GM12878 (cell line): Measurements from ENCODE around the gene RALGAPA1. TPM values are rescaled to one million over a fixed set of nuclear protein-coding genes. Genes with fewer than 3 reads are reported as not detected.

Experiments
- ATAC-seq: fragments of 200-7000 bp; cut with Tn5 transposase; 3 replicates; pipeline ENCODE4 v1.9.1; 2020; ENCODE audit warnings: mild to moderate bottlenecking, moderate library complexity
- BruUV-seq: library from RNA; stranded (reverse); fragments of 400-500 nt; replicated peaks from 2 replicates; lab custom pipeline; 2021; lab: Mats Ljungman, UMichigan
- CTCF ChIA-PET: fragments of 300-600 bp; sonication (Branson Sonifier 250); formaldehyde crosslinking; extraction: SDS; loops from one replicate; lab custom pipeline; 2021; ENCODE audit warnings: inconsistent platforms; lab: Yijun Ruan, JAX
- POLR2A ChIA-PET: fragments of 350-600 bp; formaldehyde crosslinking; extraction: SDS; loops from one replicate; lab custom pipeline; 2021; ENCODE audit warnings: inconsistent platforms; lab: Charles Lee
- RAD21 ChIA-PET: fragments of 300-600 bp; sonication (Branson Sonifier 250); formaldehyde crosslinking; loops from one replicate; lab custom pipeline; 2023; ENCODE audit warnings: antibody characterized with exemption; ENCODE audit not compliant: unreplicated experiment; lab: Charles Lee
- SMC1A ChIA-PET: fragments of 300-600 bp; sonication (Branson Sonifier 250); formaldehyde crosslinking; loops from one replicate; lab custom pipeline; 2023; ENCODE audit not compliant: unreplicated experiment, uncharacterized antibody; lab: Charles Lee
- DNase-seq: peaks from one replicate; pipeline ENCODE4 v3.0.0-alpha.2; 2011; ENCODE audit warnings: low read depth, low spot score
- FAIRE-seq: peaks from 3 replicates; lab custom pipeline; 2011; peaks lifted over from hg19 to GRCh38; lab: Jason Lieb, UNC
- H2AFZ ChIP-seq: 2 replicates; pipeline ENCODE4 v1.6.0; 2011; ENCODE audit warnings: low read depth, low read length, control low read depth; ENCODE audit not compliant: control insufficient read depth
- H3K27ac ChIP-seq: 2 replicates; pipeline ENCODE4 v1.5.1; 2011; ENCODE audit warnings: control low read depth; ENCODE audit not compliant: control insufficient read depth, insufficient read depth
- H3K27me3 ChIP-seq, 2 experiments: replicated peaks in 1 of 2; 2 replicates each; pipeline versions ENCODE4 v1.6.0 to v1.6.1; 2011; ENCODE audit warnings: low read length in 1 of 2; ENCODE audit not compliant: control insufficient read depth in 2 of 2, insufficient read depth in 2 of 2
- H3K36me3 ChIP-seq, 2 experiments: 2 replicates each; pipeline ENCODE4 v1.5.1; 2011; ENCODE audit warnings: low read length in 1 of 2; ENCODE audit not compliant: control insufficient read depth in 2 of 2, insufficient read depth in 2 of 2
- H3K4me1 ChIP-seq: 2 replicates; pipeline ENCODE4 v1.6.1; 2011; ENCODE audit warnings: mild to moderate bottlenecking, low read length, moderate library complexity, mixed read lengths; ENCODE audit not compliant: control insufficient read depth, insufficient read depth
- H3K4me2 ChIP-seq: 2 replicates; pipeline ENCODE4 v1.6.0; 2011; ENCODE audit warnings: control low read depth; ENCODE audit not compliant: control insufficient read depth, insufficient read depth
- H3K4me3 ChIP-seq: fragments of 200-600 bp; sonication (generic); 2 replicates; pipeline ENCODE4 v1.5.1; 2016
- H3K79me2 ChIP-seq: 2 replicates; pipeline ENCODE4 v1.6.0; 2011; ENCODE audit warnings: low read length; ENCODE audit not compliant: control insufficient read depth, insufficient read depth
- H3K9ac ChIP-seq: 2 replicates; pipeline ENCODE4 v1.8.0; 2011; ENCODE audit warnings: low read length, control low read depth, mixed read lengths; ENCODE audit not compliant: control insufficient read depth, insufficient read depth
- H3K9me3 ChIP-seq: replicated peaks from 3 replicates; pipeline ENCODE4 v1.5.1; 2011; ENCODE audit warnings: mild to moderate bottlenecking, low read length; ENCODE audit not compliant: control insufficient read depth, insufficient read depth
- H4K20me1 ChIP-seq: 2 replicates; pipeline ENCODE4 v1.6.0; 2011; ENCODE audit not compliant: control insufficient read depth, insufficient read depth
- BACH1 ChIP-seq: fragments of 450-650 bp; IDR thresholded peaks from 2 replicates; pipeline ENCODE4 v1.6.1; 2017; ENCODE audit warnings: mild to moderate bottlenecking, borderline replicate concordance
- CHD1 ChIP-seq: IDR thresholded peaks from 2 replicates; pipeline ENCODE4 v1.6.1; 2012; ENCODE audit warnings: low read depth, low read length, improper control_type of control experiment
- HCFC1 ChIP-seq: fragments of 150-350 bp; IDR thresholded peaks from 2 replicates; pipeline ENCODE4 v1.6.1; 2014; ENCODE audit warnings: low read length
- HDGF ChIP-seq: fragments of 450-650 bp; IDR thresholded peaks from 2 replicates; pipeline ENCODE4 v1.6.1; 2016; ENCODE audit warnings: antibody characterized with exemption
- IKZF2 ChIP-seq, 2 experiments: fragments of 450-650 bp; IDR thresholded peaks; 2 replicates each; pipeline ENCODE4 v1.6.1; 2017; ENCODE audit warnings: mild to moderate bottlenecking in 2 of 2, moderate library complexity in 2 of 2
- MLLT1 ChIP-seq: fragments of 450-650 bp; IDR thresholded peaks from 2 replicates; pipeline ENCODE4 v1.6.1; 2016; ENCODE audit warnings: mild to moderate bottlenecking
- NFIC ChIP-seq: IDR thresholded peaks from 2 replicates; pipeline ENCODE4 v1.6.1; 2012; ENCODE audit warnings: low read depth, mild to moderate bottlenecking, inconsistent platforms, low read length, moderate library complexity
- NFYB ChIP-seq: IDR thresholded peaks from 2 replicates; pipeline ENCODE4 v1.6.1; 2011; ENCODE audit warnings: low read depth, mild to moderate bottlenecking, low read length, improper control_type of control experiment, moderate library complexity; ENCODE audit not compliant: insufficient read depth
- RAD51 ChIP-seq: fragments of 450-650 bp; IDR thresholded peaks from 2 replicates; pipeline ENCODE4 v1.6.1; 2016; ENCODE audit warnings: moderate library complexity, mild to moderate bottlenecking, inconsistent platforms
- RB1 ChIP-seq: fragments of 450-650 bp; formaldehyde crosslinking; IDR thresholded peaks from 2 replicates; pipeline ENCODE4 v1.6.1; 2017; ENCODE audit warnings: mild to moderate bottlenecking, borderline replicate concordance
- RBBP5 ChIP-seq: fragments of 200-600 bp; sonication (generic); conservative IDR thresholded peaks from 2 replicates; pipeline ENCODE4 v1.6.1; 2016
- SKIL ChIP-seq: fragments of 450-650 bp; IDR thresholded peaks from 2 replicates; pipeline ENCODE4 v1.6.1; 2017; ENCODE audit warnings: mild to moderate bottlenecking, low read depth, inconsistent platforms; ENCODE audit not compliant: poor library complexity, severe bottlenecking
- SPI1 ChIP-seq: IDR thresholded peaks from 2 replicates; pipeline ENCODE4 v1.6.1; 2011; ENCODE audit warnings: low read depth, mild to moderate bottlenecking, low read length, moderate library complexity, borderline replicate concordance; ENCODE audit not compliant: insufficient read depth
- SUZ12 ChIP-seq: fragments of 200-600 bp; sonication (generic); IDR thresholded peaks from one replicate; pipeline ENCODE4 v1.6.1; 2018; ENCODE audit warnings: antibody characterized with exemption, mild to moderate bottlenecking; ENCODE audit not compliant: unreplicated experiment
- WGBS: methylation state at CpG from one replicate; pipeline ENCODE4 v1.1.6; 2016; ENCODE audit warnings: low lambda C conversion rate; ENCODE audit not compliant: insufficient replicate concordance, insufficient coverage; ENCODE audit errors: missing lambda C conversion rate; 5-methylcytosine and 5-hydroxymethylcytosine counted together
- in situ Hi-C: fragments of 300-500 bp; cut with MboI; formaldehyde crosslinking; loops from 9 replicates; pipeline ENCODE4 v1.14.3; 2018; ENCODE audit warnings: mixed read lengths
- intact Hi-C: fragments of 100-400 bp; cut with micrococcal nuclease; formaldehyde crosslinking; loops from one replicate; pipeline ENCODE4 v1.14.2; 2022; ENCODE audit not compliant: unreplicated experiment
- polyA plus RNA-seq, 11 experiments: library from polyadenylated mRNA; depleted of rRNA in 4 of 11; unstranded in 6 of 11; stranded (reverse) in 5 of 11; fragments of >200 nt; fragmentation: Nextera tagmentation in 4 of 11; fragmentation: Illumina TruSeq in 1 of 11; extraction: Ambion mirVana in 4 of 11; extraction: Trizol in 1 of 11; gene quantifications; 1 replicate in 1 of 11; 2 replicates in 10 of 11; pipeline versions ENCODE4 v1.2.1 to v1.2.3, GENCODE V29; 2011 to 2016; ENCODE audit warnings: inconsistent platforms in 2 of 11, missing spikeins in 2 of 11, low read depth in 1 of 11
- total RNA-seq, 4 experiments: library from RNA; depleted of rRNA in 3 of 4; stranded (reverse); fragments of >200 nt in 3 of 4; fragmentation: Illumina TruSeq in 1 of 4; extraction: Trizol in 1 of 4; gene quantifications; 2 replicates each; pipeline versions ENCODE4 v1.2.1 to v1.2.3, GENCODE V29; 2013 to 2021
- TF ChIP-seq, protein P1 (sequence below): IDR thresholded peaks from 2 replicates; pipeline ENCODE4 v1.6.1; 2012; ENCODE audit warnings: low read depth, low read length, improper control_type of control experiment

RALGAPA1 gene
- total and polyA plus RNA-seq, 10 of the 15 experiments (the other 5 are each of a cell fraction or from before 2014, with no cell fraction given) = 5.6 to 26.7 (median 14.7) TPM

- FAIRE-seq = no peak
- Histone ChIP-seq H3K36me3 (peaks cover 0 to 3% of the 10 kb centered on the region in 2 experiments; a peak in 1 of 4 replicates), H3K4me2 (no peak overlapping the region), H3K9ac (no peak overlapping the region), H3K27me3 (no peaks in the 10 kb centered on the region), H3K79me2 (no peaks in the 10 kb centered on the region), H3K4me3 (no peak overlapping the region), H3K9me3 (no peaks in the 10 kb centered on the region; the same call in 2 of the 3 replicates), H3K4me1 (no peaks in the 10 kb centered on the region), H4K20me1 (no peaks in the 10 kb centered on the region), H2AFZ (no peak overlapping the region), H3K27ac (no peak overlapping the region)
- no peak for DNase-seq
- ATAC-seq = no peak
- 41% methylated on average over 3 of the region's 3 CpGs for WGBS
- TF ChIP-seq MLLT1 (no peak), SUZ12 (no peak), RBBP5 (no peak), RB1 (no peak), NFIC (no peak), HDGF (no peak), SPI1 (no peak), NFYB (no peak), RAD51 (no peak), BACH1 (no peak), SKIL (no peak), HCFC1 (no peak), IKZF2 (IDR thresholded peaks at IDR 0.05) (no peak), CHD1 (no peak)
- TF ChIP-seq, protein P1, sequence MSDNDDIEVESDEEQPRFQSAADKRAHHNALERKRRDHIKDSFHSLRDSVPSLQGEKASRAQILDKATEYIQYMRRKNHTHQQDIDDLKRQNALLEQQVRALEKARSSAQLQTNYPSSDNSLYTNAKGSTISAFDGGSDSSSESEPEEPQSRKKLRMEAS = no peak
- ChIA-PET SMC1A (interaction anchor here (0.8 kb wide), 1 partner anchor 47 kb away, joined by 3 read pairs; no protein-coding TSS in a partner anchor), RAD21 (no interaction called here), POLR2A (no interaction called here), CTCF (interaction anchor here (0.9 kb wide), 1 partner anchor 25 kb away, joined by 3 read pairs; no protein-coding TSS in a partner anchor)
- no TSS peak for BruUV-seq
- in situ Hi-C loops (no loop called here), intact Hi-C loops (no loop called here)
Measured at GRCh38 chr14:35607380-35607779, 201.7 kb downstream of the RALGAPA1 start.
